ENCODE results near the gene LYPLAL1.

- no peak for TF ChIP-seq CTCF (IDR thresholded peaks at IDR 0.05)
- no peak for TF ChIP-seq POLR2A (IDR thresholded peaks at IDR 0.05)
These were observed 3.7 kb downstream of the LYPLAL1 start for GRCh38 chr1:219177363-219177762.
